ENCODE results near the gene MGAT2.
"Not testable (repeated sequence)": the region's sequence is repeated elsewhere in the genome, so short reads cannot be mapped to it uniquely, and the experiment has no call there.

Gene MGAT2

DNA sequence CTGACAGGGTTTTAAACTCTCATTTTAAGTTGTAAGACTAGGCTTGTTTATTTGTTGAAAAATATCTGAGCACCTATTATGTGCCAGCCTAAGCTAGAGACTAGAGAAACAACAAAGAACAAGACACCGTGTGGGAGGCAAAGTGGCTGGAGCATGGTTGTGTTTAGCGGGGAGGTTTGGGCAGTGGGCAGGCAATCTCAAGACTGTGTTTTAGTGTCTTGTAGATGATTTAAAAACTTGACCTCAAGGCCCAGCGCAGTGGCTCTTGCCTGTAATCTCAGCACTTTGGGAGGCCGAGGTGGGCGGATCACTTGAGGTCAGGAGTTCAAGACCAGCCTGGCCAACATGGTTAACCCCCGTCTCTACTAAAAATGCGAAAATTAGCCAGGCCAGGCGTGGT, 7.9 kb upstream of the MGAT2 start:
- DNase-seq, result no peak

DNA sequence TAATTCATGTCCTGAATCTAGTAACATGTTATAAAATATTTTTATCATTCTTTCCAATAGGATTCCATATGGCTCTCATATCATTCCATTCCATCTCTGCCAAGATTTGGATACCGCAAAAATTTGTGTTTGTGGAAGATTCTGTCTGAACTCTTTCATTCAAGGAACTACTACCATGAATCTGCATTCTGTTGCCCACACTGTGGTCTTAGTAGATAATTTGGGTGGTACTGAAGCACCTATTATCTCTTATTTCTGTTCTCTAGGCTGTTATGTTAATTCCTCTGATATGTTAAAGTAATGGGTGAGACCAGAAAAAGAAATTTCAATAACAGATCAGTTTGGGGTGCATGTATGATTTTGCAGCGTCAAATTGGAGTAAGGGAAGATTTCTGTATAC, 6.4 kb upstream of the MGAT2 start:
- no peak for DNase-seq

- no peak for DNase-seq
Measured at GRCh38 chr14:49615776-49616175, 4.8 kb upstream of the MGAT2 start.

GRCh38 chr14:49617852-49618519, 2.6 kb upstream of the MGAT2 start:
- DNase-seq, result no peak

DNA sequence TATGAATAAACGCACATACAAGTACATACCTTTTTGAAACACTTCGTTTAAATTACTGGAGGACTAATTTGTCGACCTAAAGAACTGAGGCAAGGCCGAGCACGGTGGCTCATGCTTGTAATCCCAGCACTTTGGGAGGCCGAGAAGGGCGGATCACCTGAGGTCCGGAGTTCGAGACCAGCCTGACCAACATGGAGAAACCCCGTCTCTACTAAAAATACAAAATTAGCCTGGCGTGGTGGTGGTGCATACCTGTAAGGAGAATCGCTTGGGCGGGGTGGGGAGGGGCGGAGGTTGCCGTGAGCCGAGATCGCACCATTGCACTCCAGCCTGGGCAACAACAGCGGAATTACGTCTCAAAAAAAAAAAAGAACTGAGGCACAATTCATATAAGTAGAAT, 1.3 kb upstream of the MGAT2 start:
- DNase-seq, result not testable (repeated sequence)

DNA sequence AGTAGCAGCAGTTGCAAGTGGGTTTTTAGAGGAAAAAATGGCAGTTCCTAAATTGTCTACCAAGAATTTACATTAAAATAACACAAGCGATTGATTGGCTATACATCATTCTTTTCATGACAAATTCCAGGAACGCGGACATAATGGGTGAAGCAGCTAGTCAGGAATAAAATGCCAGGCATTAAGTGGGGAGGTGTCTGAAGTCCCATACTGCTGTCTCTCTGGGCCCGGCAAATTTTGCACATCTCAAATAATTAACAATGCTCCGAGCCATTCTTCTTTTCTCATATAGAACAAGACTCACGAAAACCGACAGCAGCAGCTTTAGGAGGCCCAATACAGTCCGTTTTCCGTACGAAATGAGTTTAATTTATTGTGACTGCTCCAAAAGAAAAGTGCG, 869 bp upstream of the MGAT2 start:
- DNase-seq, result no peak

DNA sequence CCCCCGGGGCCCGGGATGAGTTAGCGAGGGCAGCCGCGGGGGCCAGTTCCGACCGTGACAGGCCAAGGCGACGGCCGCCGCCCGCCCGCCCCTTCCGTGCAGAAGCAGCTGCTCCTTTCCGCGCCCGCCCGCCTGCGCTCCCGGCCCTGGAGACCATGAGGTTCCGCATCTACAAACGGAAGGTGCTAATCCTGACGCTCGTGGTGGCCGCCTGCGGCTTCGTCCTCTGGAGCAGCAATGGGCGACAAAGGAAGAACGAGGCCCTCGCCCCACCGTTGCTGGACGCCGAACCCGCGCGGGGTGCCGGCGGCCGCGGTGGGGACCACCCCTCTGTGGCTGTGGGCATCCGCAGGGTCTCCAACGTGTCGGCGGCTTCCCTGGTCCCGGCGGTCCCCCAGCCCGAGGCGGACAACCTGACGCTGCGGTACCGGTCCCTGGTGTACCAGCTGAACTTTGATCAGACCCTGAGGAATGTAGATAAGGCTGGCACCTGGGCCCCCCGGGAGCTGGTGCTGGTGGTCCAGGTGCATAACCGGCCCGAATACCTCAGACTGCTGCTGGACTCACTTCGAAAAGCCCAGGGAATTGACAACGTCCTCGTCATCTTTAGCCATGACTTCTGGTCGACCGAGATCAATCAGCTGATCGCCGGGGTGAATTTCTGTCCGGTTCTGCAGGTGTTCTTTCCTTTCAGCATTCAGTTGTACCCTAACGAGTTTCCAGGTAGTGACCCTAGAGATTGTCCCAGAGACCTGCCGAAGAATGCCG, 699 bp downstream of the MGAT2 start:
- no peak for DNase-seq

DNA sequence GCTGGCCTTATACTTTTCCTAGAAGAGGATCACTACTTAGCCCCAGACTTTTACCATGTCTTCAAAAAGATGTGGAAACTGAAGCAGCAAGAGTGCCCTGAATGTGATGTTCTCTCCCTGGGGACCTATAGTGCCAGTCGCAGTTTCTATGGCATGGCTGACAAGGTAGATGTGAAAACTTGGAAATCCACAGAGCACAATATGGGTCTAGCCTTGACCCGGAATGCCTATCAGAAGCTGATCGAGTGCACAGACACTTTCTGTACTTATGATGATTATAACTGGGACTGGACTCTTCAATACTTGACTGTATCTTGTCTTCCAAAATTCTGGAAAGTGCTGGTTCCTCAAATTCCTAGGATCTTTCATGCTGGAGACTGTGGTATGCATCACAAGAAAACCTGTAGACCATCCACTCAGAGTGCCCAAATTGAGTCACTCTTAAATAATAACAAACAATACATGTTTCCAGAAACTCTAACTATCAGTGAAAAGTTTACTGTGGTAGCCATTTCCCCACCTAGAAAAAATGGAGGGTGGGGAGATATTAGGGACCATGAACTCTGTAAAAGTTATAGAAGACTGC, 1.5 kb downstream of the MGAT2 start:
- no peak for DNase-seq

GRCh38 chr14:49623387-49623786, 2.8 kb downstream of the MGAT2 start:
- DNase-seq, result no peak

GRCh38 chr14:49623941-49624839, 3.6 kb downstream of the MGAT2 start:
- no peak for DNase-seq

DNA sequence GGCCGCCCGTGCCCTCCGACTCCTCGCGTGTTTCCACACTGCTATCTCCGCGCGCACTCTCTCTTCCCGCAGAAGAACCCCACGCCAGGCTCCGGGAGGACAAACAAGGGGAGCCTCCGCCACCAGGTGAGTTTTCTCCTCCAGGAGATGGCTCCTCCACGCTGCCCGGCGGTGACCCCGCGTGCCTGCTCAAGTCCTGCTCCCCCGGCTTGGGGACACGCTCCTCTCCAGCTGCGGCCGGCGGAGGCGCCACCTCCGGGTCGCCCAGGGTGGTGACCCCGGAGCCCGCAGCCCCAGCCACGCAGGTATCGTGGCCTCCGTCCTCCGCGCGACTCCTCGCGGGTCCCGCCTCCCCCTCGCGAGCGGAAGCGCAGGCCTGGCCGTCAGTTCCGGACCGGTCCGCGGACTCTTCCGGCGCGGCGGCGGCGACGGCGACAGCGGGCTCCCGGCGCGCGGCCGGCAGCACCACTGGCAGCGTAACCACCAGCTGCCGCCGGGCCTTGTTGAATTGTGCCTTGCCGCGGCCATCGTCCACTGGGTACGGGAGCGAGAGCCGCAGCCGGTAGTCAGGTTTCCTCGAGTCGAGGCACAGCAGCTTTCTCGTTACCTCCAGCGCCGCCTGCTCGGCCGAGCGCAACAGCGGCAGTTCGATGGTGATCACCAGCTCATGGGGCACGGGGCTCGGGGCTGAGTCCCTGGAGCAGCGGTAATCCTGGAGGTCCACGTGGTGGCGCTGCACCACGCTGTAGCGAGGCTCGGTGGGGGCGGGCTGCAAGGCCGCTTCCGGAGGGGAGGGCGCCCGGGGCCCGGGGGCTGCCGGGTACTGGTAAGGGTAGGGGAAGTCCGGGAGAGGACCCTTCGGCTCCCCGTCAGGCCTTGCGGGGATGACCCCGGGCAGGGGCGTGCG, 13.3 kb downstream of the MGAT2 start:
- peak; percentile 86 for DNase-seq

DNA sequence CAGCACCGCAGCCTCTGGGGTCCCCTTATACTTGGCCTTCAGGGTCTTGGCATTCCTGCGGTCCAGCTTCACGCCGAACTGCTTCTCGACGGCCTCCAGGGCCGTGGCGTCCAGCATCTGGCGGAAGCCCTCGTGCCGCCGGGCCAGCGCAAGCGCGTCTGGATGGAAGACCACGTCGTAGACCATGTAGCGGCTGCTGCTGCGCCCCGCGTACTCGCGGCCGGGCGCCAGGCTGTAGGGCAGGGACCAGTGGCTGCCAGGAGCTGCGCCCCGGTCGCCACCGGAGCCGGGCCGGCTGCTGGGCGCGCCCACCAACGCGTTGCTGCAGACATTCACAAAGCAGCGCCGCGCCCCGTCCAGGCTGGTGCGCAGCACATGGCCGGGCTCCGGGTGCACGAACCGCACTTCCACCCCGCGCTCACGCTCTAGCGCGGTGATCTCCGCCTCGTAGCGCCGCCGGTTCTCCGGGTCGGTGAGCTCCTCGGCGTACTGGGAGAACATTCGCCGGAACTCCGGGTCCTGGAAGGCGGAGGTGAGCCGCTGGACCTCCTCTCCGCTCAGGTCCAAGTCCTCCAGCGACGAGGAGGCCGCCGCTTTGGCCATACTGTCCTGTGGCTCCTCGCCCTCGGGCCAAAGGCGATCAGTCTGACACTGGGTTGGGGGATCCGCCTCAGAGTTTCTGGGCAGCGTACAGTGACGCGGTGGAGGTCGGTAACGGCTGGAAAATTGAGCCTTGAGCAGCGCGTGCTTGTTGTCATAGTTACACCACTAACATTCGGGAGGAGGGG, 14.1 kb downstream of the MGAT2 start, which contains the start of gene DNAAF2:
Gene DNAAF2 (minus strand): TSS at position 698 of the 788 bp plus-strand sequence. CDS start 95 bp downstream, at position 603.
- peak; percentile 61 for DNase-seq

- DNase-seq, result no peak
Measured at GRCh38 chr14:49636866-49637265, 16.3 kb downstream of the MGAT2 start.

DNA sequence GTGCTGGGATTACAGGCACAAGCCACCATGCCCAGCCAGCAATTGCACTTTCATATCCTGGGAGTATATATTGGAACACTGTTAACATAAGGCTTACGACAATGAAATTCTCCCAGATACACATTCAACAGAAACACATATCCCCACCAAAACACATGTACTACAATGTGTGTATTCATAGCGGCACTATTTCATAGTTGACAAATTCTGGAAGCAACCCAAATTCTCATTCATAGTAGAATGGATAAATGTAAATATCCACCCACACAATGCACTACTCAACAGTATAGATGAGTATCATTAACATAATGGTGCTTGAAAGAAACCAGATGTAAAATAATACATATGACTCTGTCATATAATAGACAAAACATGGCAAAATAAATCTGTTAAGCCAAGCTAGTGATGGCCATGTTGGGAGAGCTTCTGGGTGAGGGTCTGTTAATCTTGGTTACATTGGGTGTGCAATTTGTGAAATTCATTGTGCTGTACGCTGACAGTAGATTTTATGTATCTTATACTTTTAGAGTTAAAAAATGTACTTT, 17.0 kb downstream of the MGAT2 start:
- DNase-seq, result no peak

- DNase-seq, result no peak
Measured at GRCh38 chr14:49640540-49641417, 20.2 kb downstream of the MGAT2 start.

DNA sequence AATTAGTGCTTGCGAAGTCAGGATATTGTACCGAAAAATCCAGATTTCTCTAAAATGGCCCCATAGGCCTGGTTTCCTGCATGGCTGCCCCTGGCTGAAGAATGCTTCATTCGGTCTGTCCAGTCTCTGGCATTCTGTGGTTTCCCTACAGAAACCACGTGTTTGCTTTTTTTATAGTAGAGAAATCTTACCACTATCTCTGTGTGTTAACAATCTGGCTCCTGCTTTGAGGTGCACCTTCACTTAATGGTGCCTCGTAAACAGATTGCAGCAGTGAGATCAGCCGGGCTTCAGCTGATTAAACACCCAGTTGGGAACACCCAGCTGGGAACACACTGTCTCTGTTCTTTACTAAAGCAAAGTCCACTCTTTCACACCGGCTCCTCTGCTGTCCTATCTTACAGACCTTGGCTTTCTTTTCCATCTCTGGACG, 21.1 kb downstream of the MGAT2 start:
- no peak for DNase-seq

- no peak for DNase-seq
Measured at GRCh38 chr14:49642163-49642562, 21.6 kb downstream of the MGAT2 start.

- DNase-seq, result no peak
Measured at GRCh38 chr14:49653508-49653907, 32.9 kb downstream of the MGAT2 start.

DNA sequence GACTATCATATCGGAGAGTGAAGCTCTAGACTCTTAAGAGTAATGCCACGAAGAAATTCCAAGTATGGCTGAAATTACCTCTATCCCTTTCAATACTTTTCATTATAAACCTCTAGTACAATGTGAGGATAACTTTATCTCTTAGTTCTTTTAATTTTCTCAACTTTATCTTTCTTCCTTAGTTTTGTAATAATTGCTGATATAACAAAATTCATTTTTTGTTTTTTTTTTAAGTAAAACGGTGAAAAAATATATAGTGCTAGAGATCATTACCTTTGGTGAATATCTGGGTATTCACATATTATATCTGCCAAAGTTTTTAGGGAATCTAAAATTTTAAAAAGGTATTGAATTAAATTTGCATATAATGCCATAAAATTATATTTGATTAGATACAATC, 33.9 kb downstream of the MGAT2 start:
- DNase-seq, result no peak

- not testable (repeated sequence) for DNase-seq
Measured at GRCh38 chr14:49657500-49657899, 36.9 kb downstream of the MGAT2 start.
